HG03135 (cell line): ENCODE results near the gene APOM.
A peak's percentile ranks its signal among the peaks of the same experiment; 100 is the strongest.

ENCODE experiments used
- ATAC-seq: cut with Tn5 transposase; IDR thresholded peaks from one replicate; pipeline ENCODE4 v1.9.1; 2021; ENCODE audit warnings: mild to moderate bottlenecking, moderate library complexity; ENCODE audit not compliant: unreplicated experiment

The APOM gene

GRCh38 chr6:31655349-31656237 is at the start of gene APOM:
Gene APOM (plus strand): TSS chr6:31655894. CDS start chr6:31655967, 73 bp downstream.
- ATAC-seq = no peak

GRCh38 chr6:31607317-31607716 is 48.4 kb upstream of the APOM start:
- ATAC-seq = no peak

DNA sequence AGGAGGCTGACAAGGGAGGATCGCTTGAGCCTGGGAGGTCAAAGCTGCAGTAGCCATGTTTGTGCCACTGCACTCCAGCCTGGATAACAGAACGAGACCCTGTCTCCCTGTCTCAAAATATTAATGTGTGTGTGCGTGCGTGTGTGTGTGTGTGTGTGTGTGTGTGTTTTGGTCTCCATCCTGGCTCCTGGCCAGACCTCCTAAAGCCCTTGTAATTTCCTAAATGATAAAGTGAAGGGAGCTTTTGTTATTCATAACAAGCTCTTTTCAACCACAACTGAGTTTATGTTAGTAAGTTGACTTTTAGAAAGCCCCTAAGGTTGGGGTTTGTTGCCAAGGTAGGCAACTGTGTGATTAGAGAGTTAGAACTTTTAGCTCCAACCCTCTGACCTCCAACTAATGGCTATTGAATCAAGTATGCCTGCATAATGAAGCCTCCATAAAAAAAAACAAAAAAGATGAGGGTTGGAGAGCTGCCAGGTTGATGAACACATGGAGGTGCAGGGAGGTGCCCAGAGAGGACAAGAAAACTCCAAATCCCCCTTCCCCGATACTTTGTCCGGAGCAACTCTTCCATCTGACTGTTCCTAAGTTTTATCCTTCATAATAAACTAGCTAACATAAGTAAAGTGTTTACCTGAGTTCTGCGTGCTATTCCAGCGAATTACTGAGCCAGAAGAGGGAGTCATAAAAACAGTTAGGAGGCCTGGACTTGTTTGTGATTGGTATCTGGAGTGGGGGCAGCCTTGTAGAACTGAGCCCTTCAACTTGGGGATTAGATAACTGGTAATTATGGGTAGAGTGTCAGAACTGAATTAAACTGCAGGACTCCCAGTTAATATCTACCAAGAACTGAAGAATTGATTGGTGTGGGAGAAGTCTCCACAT is 45.9 kb upstream of the APOM start:
- ATAC-seq = no peak

- no peak for ATAC-seq
Observed at GRCh38 chr6:31610968-31611367, 44.7 kb upstream of the APOM start.

- ATAC-seq = no peak
Observed at GRCh38 chr6:31614075-31614619, 41.5 kb upstream of the APOM start.

GRCh38 chr6:31614684-31615578 is 40.8 kb upstream of the APOM start, which contains the start of gene AIF1:
Gene AIF1 (plus strand): TSS chr6:31615234. CDS start chr6:31615330, 96 bp downstream.
- no peak for ATAC-seq

DNA sequence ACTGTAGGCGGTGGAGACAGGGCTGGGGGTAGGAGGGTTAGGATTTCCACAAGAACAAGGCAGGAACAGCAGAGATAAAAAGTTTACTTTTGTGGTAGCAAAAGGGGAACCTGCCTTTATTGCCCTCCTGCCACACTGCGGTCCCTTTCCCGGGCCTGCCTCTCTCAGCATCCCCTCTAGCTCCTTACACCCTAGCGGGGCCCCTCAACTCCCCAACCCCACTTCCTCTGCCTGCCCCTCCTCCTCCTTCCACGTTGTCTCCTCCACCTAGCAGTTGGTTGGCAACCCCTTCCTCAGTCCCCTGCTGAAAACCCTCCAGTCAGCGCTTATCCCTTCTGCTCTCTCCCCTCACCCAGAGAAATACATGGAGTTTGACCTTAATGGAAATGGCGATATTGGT is 39.9 kb upstream of the APOM start:
- ATAC-seq = no peak

DNA sequence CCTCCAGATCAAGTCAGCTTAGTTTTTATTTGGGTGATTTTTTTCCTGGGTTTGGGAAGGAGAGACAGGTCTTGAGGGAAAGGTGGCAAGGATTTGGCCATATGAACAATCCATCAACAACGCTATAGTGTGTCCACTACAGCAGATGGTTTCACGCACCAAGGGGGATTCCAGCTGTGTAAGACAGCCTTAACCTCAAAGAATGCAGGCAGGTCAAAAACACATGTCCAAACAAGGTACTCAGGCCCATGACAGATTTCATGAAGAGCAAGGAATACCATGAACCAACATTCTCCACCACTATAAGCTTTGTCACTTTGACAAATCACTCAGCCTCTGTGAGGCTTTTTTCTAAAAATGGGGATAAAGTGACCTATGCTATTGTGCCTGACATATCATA is 38.7 kb upstream of the APOM start:
- ATAC-seq = no peak

DNA sequence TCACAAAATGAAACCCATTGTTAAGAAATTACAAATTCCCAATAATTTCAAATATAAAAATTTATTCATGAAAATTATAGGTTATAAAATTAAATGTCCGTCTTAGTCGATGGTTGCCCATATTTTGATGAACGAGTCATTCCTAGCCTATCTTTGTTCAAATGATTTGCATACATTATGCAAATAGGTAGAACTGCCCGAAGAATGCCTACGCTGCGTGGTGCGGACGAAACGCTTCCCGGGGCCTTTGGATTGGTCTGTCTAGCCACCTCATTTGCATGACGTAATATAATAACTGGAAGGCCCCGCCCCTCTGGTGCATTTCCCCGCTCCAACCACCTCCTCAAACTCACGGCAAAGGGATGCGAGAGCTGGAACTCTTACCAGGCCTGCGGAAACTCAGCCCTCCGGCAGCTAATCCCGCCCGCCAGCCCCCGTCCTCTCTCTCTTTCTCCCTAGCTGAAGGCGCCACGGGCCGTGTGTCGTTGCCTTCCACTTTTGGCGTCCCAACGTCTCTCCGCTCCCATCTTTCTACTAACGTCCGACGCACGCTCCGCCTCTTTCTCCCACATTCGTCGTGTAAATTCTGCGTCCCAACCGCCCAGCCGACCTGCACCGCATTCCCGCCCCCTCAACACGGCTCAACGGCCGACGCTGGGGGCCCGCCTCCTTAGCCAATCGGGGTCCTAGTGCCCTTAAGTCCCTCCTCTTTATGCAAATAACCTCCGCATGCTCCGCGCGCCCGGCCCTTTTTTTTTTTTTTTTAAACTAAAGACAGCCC is 35.7 kb upstream of the APOM start:
- peak; percentile 76 for ATAC-seq

DNA sequence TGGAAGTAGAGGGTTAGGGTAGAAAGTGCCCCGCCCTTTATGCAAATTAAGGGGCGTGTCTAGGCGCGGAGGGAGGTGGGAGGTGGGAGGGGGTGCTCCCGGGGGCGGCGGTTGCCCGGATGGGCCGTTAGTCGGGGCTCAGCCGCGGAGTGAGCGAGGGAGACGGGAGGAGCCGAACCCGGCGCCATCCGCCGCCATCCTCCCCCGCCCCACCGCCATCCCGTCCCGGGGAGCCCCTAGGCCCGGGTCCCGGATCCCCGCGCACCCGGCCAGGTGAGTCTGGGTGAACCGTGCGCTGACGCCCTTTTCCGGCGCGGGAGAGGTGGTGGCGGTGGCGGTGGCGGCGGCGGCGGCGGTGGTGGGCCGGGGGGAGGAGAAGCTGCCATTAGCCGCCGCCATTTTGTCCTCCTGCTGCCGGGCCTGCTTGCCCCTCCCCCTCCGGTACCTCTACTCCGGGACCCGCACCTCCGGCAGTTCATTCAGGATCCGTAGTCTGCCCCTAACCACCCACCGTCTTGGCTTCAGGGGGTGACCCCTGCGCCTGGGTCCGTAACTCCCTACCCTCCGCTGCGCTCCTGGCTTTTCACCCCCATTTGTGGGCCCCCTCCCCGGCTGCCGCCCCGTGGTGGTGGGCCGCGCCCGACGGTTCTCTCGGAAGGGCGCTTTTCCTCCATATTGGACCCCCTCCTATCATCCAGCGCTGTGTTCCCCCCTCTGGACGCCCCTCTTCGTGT is 34.9 kb upstream of the APOM start, which contains the start of gene PRRC2A:
TSS of gene PRRC2A (plus strand) at position 130 of the 734 bp plus-strand sequence. CDS start 2,075 bp downstream, outside the sequence.
- ATAC-seq = peak; percentile 24

GRCh38 chr6:31621320-31621939 is 34.3 kb upstream of the APOM start:
- no peak for ATAC-seq

- no peak for ATAC-seq
Observed at GRCh38 chr6:31621991-31622390, 33.7 kb upstream of the APOM start.

DNA sequence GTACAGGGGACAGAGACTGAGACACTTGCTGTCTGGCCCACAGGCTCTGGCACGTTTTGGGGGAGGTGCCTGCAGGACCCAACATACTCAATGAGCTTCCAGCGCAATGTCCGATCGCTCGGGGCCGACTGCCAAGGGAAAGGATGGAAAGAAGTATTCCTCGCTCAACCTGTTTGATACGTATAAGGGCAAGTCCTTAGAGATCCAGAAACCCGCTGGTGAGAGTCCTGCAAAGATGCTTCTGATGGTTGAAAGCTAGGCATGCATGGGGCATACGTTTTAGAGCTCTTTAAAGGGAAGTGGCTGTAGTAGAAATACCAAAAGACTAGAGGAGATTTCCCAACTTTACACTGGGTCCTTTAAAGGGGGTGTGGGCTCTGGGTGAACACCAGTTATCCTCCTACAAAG is 33.0 kb upstream of the APOM start:
- no peak for ATAC-seq

- ATAC-seq = no peak
Observed at GRCh38 chr6:31624070-31624469, 31.6 kb upstream of the APOM start.

DNA sequence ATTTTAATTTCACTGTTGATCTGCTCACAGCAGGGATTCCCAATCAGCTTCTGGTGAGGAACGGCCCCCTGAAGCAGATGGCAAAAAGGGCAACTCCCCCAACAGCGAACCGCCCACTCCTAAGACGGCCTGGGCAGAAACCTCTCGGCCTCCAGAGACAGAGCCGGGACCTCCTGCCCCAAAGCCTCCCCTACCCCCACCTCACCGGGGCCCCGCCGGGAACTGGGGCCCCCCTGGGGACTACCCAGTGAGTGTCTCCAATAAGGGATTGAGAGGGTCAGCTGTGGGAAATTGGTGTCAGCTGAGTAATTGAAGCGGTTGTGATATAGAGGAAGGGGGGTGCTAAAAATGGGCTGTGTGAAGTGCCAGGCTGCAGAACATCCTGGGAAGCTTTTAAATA is 28.7 kb upstream of the APOM start:
- no peak for ATAC-seq

DNA sequence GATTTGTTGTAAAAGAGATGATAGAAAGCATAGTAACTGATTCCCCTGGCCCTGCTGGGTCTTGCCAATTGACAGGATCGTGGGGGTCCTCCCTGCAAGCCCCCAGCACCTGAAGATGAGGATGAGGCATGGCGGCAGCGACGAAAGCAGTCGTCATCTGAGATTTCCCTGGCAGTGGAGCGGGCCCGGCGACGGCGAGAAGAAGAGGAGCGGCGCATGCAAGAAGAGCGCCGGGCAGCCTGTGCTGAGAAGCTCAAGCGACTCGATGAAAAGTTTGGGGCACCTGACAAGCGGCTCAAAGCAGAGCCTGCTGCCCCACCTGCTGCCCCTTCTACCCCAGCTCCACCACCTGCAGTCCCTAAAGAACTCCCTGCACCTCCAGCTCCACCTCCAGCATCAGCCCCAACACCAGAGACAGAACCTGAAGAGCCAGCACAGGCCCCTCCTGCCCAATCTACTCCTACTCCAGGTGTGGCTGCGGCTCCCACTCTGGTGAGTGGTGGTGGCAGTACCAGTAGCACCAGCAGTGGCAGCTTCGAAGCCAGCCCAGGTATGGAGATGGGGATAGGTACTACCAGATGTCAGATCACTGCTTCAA is 27.9 kb upstream of the APOM start:
- ATAC-seq = no peak

DNA sequence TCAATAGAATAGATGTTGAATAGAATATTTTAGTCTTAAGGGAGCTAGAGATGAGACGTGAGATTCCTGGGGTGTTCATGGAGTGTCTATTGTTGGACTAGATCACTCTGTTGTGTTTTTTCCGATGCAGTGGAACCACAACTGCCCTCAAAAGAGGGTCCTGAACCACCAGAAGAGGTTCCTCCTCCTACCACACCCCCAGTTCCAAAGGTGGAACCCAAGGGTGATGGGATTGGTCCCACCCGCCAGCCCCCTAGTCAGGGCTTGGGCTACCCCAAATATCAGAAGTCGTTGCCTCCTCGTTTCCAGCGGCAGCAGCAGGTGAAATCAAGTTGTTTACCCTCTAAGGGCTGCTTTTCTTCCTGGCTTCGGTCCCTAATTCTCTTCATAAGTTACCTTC is 26.7 kb upstream of the APOM start:
- no peak for ATAC-seq
